Peyer's patch (tissue), 4 donors: ENCODE data around the gene LPO. TPM values are rescaled to one million over a fixed set of nuclear protein-coding genes. Genes with fewer than 3 reads are reported as not detected.

Experiments
- DNase-seq, 3 donors: peaks; one replicate each; pipeline ENCODE4 v3.0.0-alpha.2; 2017 to 2019
- H3K27ac ChIP-seq, 4 donors: fragments of 200-600 bp; sonication (generic); one replicate each; pipeline ENCODE4 v1.5.1; 2016 to 2019
- H3K27me3 ChIP-seq, 2 donors: fragments of 200-600 bp; sonication (generic); one replicate each; pipeline ENCODE4 v1.5.1; 2019
- H3K36me3 ChIP-seq, 3 donors: fragments of 200-600 bp; sonication (generic); one replicate each; pipeline ENCODE4 v1.5.1; 2016 to 2019
- H3K4me1 ChIP-seq, 4 donors: fragments of 200-600 bp; sonication (generic); one replicate each; pipeline ENCODE4 v1.5.1; 2016 to 2019
- H3K4me3 ChIP-seq, 4 donors: fragments of 200-600 bp; sonication (generic); 1 replicate in 3 of 4; 2 replicates in 1 of 4; pipeline ENCODE4 v1.5.1; 2016 to 2019; ENCODE audit warnings: mild to moderate bottlenecking in 1 of 4
- H3K9me3 ChIP-seq, 4 donors: fragments of 200-600 bp; sonication (generic); one replicate each; pipeline ENCODE4 v1.5.1; 2016 to 2019; ENCODE audit warnings: mild to moderate bottlenecking in 1 of 4
- CTCF ChIP-seq, 6 experiments: fragments of 450-650 bp in 4 of 6; fragments of 200-600 bp in 2 of 6; sonication (generic) in 1 of 6; IDR thresholded peaks; one replicate each; pipeline ENCODE4 v1.5.1; 2017 to 2019; ENCODE audit warnings: antibody characterized with exemption in 6 of 6, mild to moderate bottlenecking in 3 of 6, moderate library complexity in 1 of 6
- POLR2A ChIP-seq, 2 donors: fragments of 450-650 bp; IDR thresholded peaks; one replicate each; pipeline ENCODE4 v1.5.1; 2017; ENCODE audit warnings: antibody characterized with exemption in 2 of 2, mild to moderate bottlenecking in 2 of 2, moderate library complexity in 2 of 2
- total RNA-seq, 4 donors: library from RNA; depleted of rRNA; stranded (reverse); fragments of >200 nt; gene quantifications; one replicate each; pipeline ENCODE4 v1.1.0, GENCODE V29; 2016

The LPO gene
- total RNA-seq, 4 donors from 2014 or later: 2.3 to 9.0 TPM; not detected in 2

GRCh38 chr17:58249270-58250133, 11.1 kb downstream of the LPO start:
- no peaks in the 10 kb centered on the region for H3K27me3 ChIP-seq
- H3K36me3 ChIP-seq: no peaks in the 10 kb centered on the region
- DNase-seq: peak; percentile 59 to 82 (median 82)
- H3K9me3 ChIP-seq: no peaks in the 10 kb centered on the region
- no peak for TF ChIP-seq POLR2A (IDR thresholded peaks at IDR 0.05)
- peak; percentile 31 to 97 (median 87) for TF ChIP-seq CTCF (IDR thresholded peaks at IDR 0.05)
- peaks cover 0 to 31% (median 9%) of the 10 kb centered on the region in 4 donors for H3K4me1 ChIP-seq
- peak overlapping the region in 3 of 4 donors; percentile 5 to 46 (median 40) for H3K27ac ChIP-seq
- peak overlapping the region; percentile 45 to 63 (median 54) for H3K4me3 ChIP-seq

DNA sequence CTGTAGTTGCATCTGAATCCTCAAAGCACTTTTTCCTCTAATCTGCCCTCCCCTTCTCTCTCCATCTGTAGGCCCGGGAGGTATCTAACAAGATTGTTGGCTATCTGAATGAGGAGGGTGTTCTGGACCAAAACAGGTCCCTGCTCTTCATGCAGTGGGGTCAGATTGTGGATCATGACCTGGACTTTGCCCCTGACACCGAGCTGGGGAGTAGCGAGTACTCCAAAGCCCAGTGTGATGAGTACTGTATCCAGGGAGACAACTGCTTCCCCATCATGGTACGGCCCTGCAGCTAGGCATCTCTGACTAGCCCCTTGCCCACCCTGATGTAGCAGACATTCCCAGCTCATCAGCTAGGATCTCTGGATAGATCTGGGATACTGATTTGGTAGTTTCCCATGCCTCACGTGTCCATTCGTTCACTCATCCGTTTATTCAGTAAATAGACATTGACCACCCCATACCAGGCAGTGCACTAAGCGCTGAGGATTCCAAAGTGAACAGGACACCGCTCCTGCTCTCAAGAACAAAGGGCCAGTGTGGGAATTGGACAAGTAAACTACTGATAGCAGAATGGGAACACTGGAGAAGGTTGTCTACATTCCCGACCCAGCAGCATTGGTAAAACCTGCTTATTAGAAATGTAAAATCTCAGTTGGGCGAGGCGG, 12.1 kb downstream of the LPO start:
- TF ChIP-seq POLR2A (IDR thresholded peaks at IDR 0.05): no peak
- TF ChIP-seq CTCF (IDR thresholded peaks at IDR 0.05): no peak
- Histone ChIP-seq H3K27me3 (no peaks in the 10 kb centered on the region), H3K4me1 (peaks cover 0 to 31% (median 9%) of the 10 kb centered on the region in 4 donors), H3K4me3 (no peak overlapping the region), H3K36me3 (no peaks in the 10 kb centered on the region), H3K27ac (no peak overlapping the region), H3K9me3 (no peaks in the 10 kb centered on the region)
- no peak for DNase-seq

GRCh38 chr17:58252141-58252540, 13.8 kb downstream of the LPO start:
- no peaks in the 10 kb centered on the region for H3K9me3 ChIP-seq
- H3K4me1 ChIP-seq: peaks cover 0 to 19% (median 9%) of the 10 kb centered on the region in 4 donors
- H3K27ac ChIP-seq: no peak overlapping the region

GRCh38 chr17:58253082-58253481, 14.7 kb downstream of the LPO start:
- peaks cover 0 to 12% (median 7%) of the 10 kb centered on the region in 4 donors for H3K4me1 ChIP-seq
- H3K27ac ChIP-seq: no peak overlapping the region
- H3K4me3 ChIP-seq: no peak overlapping the region
- no peaks in the 10 kb centered on the region for H3K9me3 ChIP-seq
- no peak for DNase-seq
- no peak for TF ChIP-seq CTCF (IDR thresholded peaks at IDR 0.05)
- TF ChIP-seq POLR2A (IDR thresholded peaks at IDR 0.05): no peak
- no peaks in the 10 kb centered on the region for H3K27me3 ChIP-seq
- H3K36me3 ChIP-seq: no peaks in the 10 kb centered on the region

More at GRCh38 chr17:58252141-58252540, 13.8 kb downstream of the LPO start:
- Histone ChIP-seq H3K27me3 (no peaks in the 10 kb centered on the region), H3K4me3 (no peak overlapping the region), H3K36me3 (no peaks in the 10 kb centered on the region)
- DNase-seq: no peak
- TF ChIP-seq POLR2A (IDR thresholded peaks at IDR 0.05) (no peak), CTCF (IDR thresholded peaks at IDR 0.05) (no peak)

DNA sequence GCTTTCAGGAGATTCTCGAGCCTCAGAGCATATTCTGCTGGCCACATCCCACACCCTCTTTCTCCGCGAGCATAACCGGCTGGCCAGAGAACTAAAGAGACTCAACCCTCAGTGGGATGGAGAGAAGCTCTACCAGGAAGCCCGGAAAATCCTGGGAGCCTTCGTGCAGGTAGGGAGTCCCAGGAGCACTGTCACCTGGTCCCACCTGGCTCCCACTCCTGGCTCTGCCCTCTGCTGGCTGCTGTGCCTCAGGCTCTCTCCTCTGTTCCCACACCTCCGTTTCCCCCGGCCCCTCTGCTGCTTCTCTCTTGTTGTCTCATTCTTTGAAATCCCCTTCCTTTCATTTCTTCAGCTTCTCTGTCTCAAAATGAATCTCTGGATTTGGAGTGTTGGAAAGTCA, 16.4 kb downstream of the LPO start:
- no peaks in the 10 kb centered on the region for H3K36me3 ChIP-seq
- H3K27me3 ChIP-seq: no peaks in the 10 kb centered on the region
- no peak for DNase-seq
- H3K4me3 ChIP-seq: no peak overlapping the region
- peaks cover 0 to 2% (median under 1%) of the 10 kb centered on the region in 4 donors for H3K4me1 ChIP-seq
- TF ChIP-seq CTCF (IDR thresholded peaks at IDR 0.05) (peak in 2 of 6 experiments; percentile 27 to 31), POLR2A (IDR thresholded peaks at IDR 0.05) (no peak)
- H3K9me3 ChIP-seq: no peaks in the 10 kb centered on the region
- H3K27ac ChIP-seq: no peak overlapping the region
